Measurements from ENCODE around the gene ADGRD2. TPM values are rescaled to one million over a fixed set of nuclear protein-coding genes. Genes with fewer than 3 reads are reported as not detected.
"Not testable (repeated sequence)": the region's sequence is repeated elsewhere in the genome, so short reads cannot be mapped to it uniquely, and the experiment has no call there.

The ADGRD2 gene
- total RNA-seq, 1 donor from 2014 or later, result 0.31 TPM

DNA sequence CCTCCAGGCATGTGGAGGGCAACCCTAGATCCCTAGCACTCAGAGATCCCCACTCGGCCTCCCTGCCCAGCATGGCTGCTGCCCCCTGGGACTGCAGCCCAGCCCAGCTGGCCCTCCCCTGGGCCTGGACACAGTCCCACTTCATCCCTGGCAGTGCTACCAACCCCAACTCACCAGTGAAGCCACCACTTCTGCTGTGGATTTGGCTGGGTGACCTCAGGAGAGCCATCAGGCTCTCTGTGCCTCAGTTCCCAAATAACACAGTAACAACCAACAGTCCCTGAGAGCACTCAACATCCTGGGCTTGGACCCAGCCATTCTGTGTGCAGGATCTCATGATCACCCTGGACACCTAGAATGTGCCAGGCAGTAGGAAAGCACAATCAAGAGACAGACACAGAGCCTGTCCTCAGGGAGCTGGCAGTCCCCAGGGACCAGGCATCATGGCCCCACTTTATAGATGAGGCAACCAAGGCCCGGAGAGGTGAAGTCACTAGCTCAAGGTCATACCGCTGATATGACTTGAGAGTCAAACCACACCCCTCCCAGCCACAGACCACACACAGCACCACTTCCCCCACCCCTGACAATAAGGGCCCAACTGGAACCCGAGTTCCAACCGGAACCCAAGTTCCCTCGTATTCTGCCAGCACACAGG lies 30.3 kb upstream of the ADGRD2 start:
- TF ChIP-seq, protein P1, sequence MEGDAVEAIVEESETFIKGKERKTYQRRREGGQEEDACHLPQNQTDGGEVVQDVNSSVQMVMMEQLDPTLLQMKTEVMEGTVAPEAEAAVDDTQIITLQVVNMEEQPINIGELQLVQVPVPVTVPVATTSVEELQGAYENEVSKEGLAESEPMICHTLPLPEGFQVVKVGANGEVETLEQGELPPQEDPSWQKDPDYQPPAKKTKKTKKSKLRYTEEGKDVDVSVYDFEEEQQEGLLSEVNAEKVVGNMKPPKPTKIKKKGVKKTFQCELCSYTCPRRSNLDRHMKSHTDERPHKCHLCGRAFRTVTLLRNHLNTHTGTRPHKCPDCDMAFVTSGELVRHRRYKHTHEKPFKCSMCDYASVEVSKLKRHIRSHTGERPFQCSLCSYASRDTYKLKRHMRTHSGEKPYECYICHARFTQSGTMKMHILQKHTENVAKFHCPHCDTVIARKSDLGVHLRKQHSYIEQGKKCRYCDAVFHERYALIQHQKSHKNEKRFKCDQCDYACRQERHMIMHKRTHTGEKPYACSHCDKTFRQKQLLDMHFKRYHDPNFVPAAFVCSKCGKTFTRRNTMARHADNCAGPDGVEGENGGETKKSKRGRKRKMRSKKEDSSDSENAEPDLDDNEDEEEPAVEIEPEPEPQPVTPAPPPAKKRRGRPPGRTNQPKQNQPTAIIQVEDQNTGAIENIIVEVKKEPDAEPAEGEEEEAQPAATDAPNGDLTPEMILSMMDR (conservative IDR thresholded peaks at IDR 0.05), result peak; percentile 57
- no peak for DNase-seq (ENCODE audit: extremely low spot score, unreplicated experiment)
- Mint-ChIP-seq H3K4me1 (ENCODE audit: unreplicated experiment) (peaks cover 6% of the 10 kb centered on the region), H3K36me3 (peaks cover 7% of the 10 kb centered on the region), H3K27ac (no peak overlapping the region), H3K4me3 (no peak overlapping the region), H3K27me3 (peaks cover 24% of the 10 kb centered on the region), H3K9me3 (peaks cover 5% of the 10 kb centered on the region)

DNA sequence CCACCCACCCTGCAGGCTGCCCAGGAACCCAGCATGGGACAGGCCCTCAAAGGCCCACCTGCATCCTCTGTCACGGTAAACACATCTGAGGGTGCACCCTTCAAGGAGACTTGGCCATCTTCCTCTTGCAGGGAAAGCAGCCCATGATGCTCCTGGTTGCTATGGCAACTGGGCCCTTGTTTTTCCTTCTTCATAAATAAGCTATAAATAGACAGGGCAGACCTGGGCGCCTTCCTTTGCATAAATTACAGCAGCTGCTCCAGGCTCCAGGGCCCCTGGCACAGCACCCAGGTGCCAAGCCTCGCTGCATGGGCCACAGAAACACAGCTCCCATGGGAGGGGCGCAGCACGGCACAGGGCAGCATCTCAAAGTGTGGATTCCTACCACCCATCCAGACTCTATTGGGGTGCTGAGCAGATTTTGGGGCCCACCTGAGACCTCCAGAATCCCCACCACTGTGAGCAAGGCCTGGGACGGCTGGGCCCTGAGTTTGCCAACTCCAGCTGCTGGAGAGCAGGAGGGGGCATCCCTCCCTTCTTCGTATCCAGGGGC lies 29.2 kb upstream of the ADGRD2 start:
- no peak overlapping the region for H3K4me3 Mint-ChIP-seq
- no peaks in the 10 kb centered on the region for H3K9me3 Mint-ChIP-seq
- no peaks in the 10 kb centered on the region for H3K4me1 Mint-ChIP-seq (ENCODE audit: unreplicated experiment)
- peaks cover 22% of the 10 kb centered on the region for H3K27me3 Mint-ChIP-seq
- no peak for DNase-seq (ENCODE audit: extremely low spot score, unreplicated experiment)
- no peaks in the 10 kb centered on the region for H3K36me3 Mint-ChIP-seq
- H3K27ac Mint-ChIP-seq, result no peak overlapping the region
- TF ChIP-seq, protein P1 (conservative IDR thresholded peaks at IDR 0.05), result no peak

- H3K4me3 Mint-ChIP-seq, result no peak overlapping the region
- no peak overlapping the region for H3K27ac Mint-ChIP-seq
- H3K27me3 Mint-ChIP-seq, result peaks cover 22% of the 10 kb centered on the region
- H3K4me1 Mint-ChIP-seq (ENCODE audit: unreplicated experiment), result no peaks in the 10 kb centered on the region
- H3K9me3 Mint-ChIP-seq, result no peaks in the 10 kb centered on the region
- TF ChIP-seq, protein P1 (conservative IDR thresholded peaks at IDR 0.05), result no peak
- no peaks in the 10 kb centered on the region for H3K36me3 Mint-ChIP-seq
- DNase-seq (ENCODE audit: extremely low spot score, unreplicated experiment), result no peak
Measured at GRCh38 chr9:124423155-124423554, 27.1 kb upstream of the ADGRD2 start.

GRCh38 chr9:124423591-124423990 lies 26.7 kb upstream of the ADGRD2 start:
- Mint-ChIP-seq H3K27ac (no peak overlapping the region), H3K27me3 (peaks cover 22% of the 10 kb centered on the region), H3K4me1 (ENCODE audit: unreplicated experiment) (no peaks in the 10 kb centered on the region), H3K9me3 (no peaks in the 10 kb centered on the region), H3K4me3 (no peak overlapping the region), H3K36me3 (no peaks in the 10 kb centered on the region)
- TF ChIP-seq, protein P1 (conservative IDR thresholded peaks at IDR 0.05), result no peak
- no peak for DNase-seq (ENCODE audit: extremely low spot score, unreplicated experiment)

- H3K9me3 Mint-ChIP-seq; H3K36me3 Mint-ChIP-seq; H3K4me3 Mint-ChIP-seq; H3K4me1 Mint-ChIP-seq (ENCODE audit: unreplicated experiment); DNase-seq (ENCODE audit: extremely low spot score, unreplicated experiment); H3K27ac Mint-ChIP-seq: not testable (repeated sequence)
- peaks cover 22% of the 10 kb centered on the region for H3K27me3 Mint-ChIP-seq
Measured at GRCh38 chr9:124425733-124426132, 24.5 kb upstream of the ADGRD2 start.

- H3K9me3 Mint-ChIP-seq, result no peaks in the 10 kb centered on the region
- H3K27ac Mint-ChIP-seq, result no peak overlapping the region
- H3K4me1 Mint-ChIP-seq (ENCODE audit: unreplicated experiment), result no peaks in the 10 kb centered on the region
- H3K36me3 Mint-ChIP-seq, result no peaks in the 10 kb centered on the region
- no peak overlapping the region for H3K4me3 Mint-ChIP-seq
- TF ChIP-seq, protein P1 (conservative IDR thresholded peaks at IDR 0.05), result no peak
- DNase-seq (ENCODE audit: extremely low spot score, unreplicated experiment), result no peak
- peaks cover 22% of the 10 kb centered on the region for H3K27me3 Mint-ChIP-seq
Measured at GRCh38 chr9:124426361-124426760, 23.9 kb upstream of the ADGRD2 start.

All from type B pancreatic cell (in vitro differentiated cells).